OCI-LY7 (cell line): ENCODE measurements around the gene ADAM33. TPM values are rescaled to one million over a fixed set of nuclear protein-coding genes. Genes with fewer than 3 reads are reported as not detected.

Experiments
- BruUV-seq: library from RNA; stranded (reverse); fragments of 400-500 nt; replicated peaks from 2 replicates; lab custom pipeline; 2021; lab: Mats Ljungman, UMichigan
- CTCF ChIA-PET: fragments of 300-600 bp; sonication (Branson Sonifier 250); formaldehyde crosslinking; loops from one replicate; lab custom pipeline; 2022; ENCODE audit warnings: antibody characterized with exemption; ENCODE audit not compliant: unreplicated experiment; lab: Charles Lee
- POLR2A ChIA-PET: fragments of 300-600 bp; sonication (Branson Sonifier 250); formaldehyde crosslinking; loops from one replicate; lab custom pipeline; 2022; ENCODE audit warnings: antibody characterized with exemption; lab: Charles Lee
- DNase-seq: peaks from one replicate; pipeline ENCODE4 v3.0.0-alpha.2; 2015; ENCODE audit warnings: low spot score
- H2AFZ ChIP-seq: fragments of 200-600 bp; sonication (generic), shearing (Covaris generic); 2 replicates; pipeline ENCODE4 v1.6.1; 2014; ENCODE audit warnings: mild to moderate bottlenecking, antibody characterized with exemption, low read length, moderate library complexity
- H3K27ac ChIP-seq: fragments of 200-600 bp; sonication (generic); 2 replicates; pipeline ENCODE4 v1.5.1; 2014; ENCODE audit warnings: mixed run types, low read depth, mild to moderate bottlenecking, moderate library complexity, low read length, inconsistent platforms; ENCODE audit not compliant: poor library complexity, severe bottlenecking
- H3K36me3 ChIP-seq: fragments of 200-600 bp; sonication (generic); 2 replicates; pipeline ENCODE4 v1.6.1; 2014; ENCODE audit warnings: mild to moderate bottlenecking, antibody characterized with exemption, low read length, moderate library complexity, mixed read lengths; ENCODE audit not compliant: insufficient read depth
- H3K4me1 ChIP-seq: fragments of 200-600 bp; sonication (generic); 2 replicates; pipeline ENCODE4 v1.5.1; 2014; ENCODE audit warnings: mild to moderate bottlenecking, low read length; ENCODE audit not compliant: insufficient read depth, poor library complexity, severe bottlenecking
- H3K4me2 ChIP-seq: fragments of 200-600 bp; sonication (generic); 2 replicates; pipeline ENCODE4 v1.6.1; 2014; ENCODE audit warnings: mild to moderate bottlenecking, low read length
- H3K4me3 ChIP-seq: fragments of 200-600 bp; sonication (generic); 2 replicates; pipeline ENCODE4 v1.5.1; 2014; ENCODE audit warnings: mild to moderate bottlenecking, low read depth, low read length; ENCODE audit not compliant: poor library complexity, severe bottlenecking
- H3K79me2 ChIP-seq: fragments of 200-600 bp; sonication (generic); 2 replicates; pipeline ENCODE4 v1.6.1; 2016; ENCODE audit warnings: low read depth, mild to moderate bottlenecking, low read length, moderate library complexity, mixed read lengths; ENCODE audit not compliant: insufficient read depth
- H3K9me2 ChIP-seq: fragments of 200-600 bp; sonication (generic); 2 replicates; pipeline ENCODE4 v1.6.1; 2016; ENCODE audit warnings: mild to moderate bottlenecking, low read length, mixed read lengths; ENCODE audit not compliant: insufficient read depth
- H3K9me3 ChIP-seq: fragments of 200-600 bp; sonication (generic); 2 replicates; pipeline ENCODE4 v1.6.1; 2014; ENCODE audit warnings: mild to moderate bottlenecking, mixed run types, low read length, mixed read lengths
- H4K20me1 ChIP-seq: fragments of 200-600 bp; sonication (generic); 2 replicates; pipeline ENCODE4 v1.6.1; 2014; ENCODE audit warnings: mild to moderate bottlenecking, antibody characterized with exemption, low read length, moderate library complexity, mixed read lengths; ENCODE audit not compliant: insufficient read depth
- EZH2phosphoT487 ChIP-seq: fragments of 200-600 bp; sonication (generic); IDR thresholded peaks from 2 replicates; pipeline ENCODE4 v1.6.1; 2018; ENCODE audit warnings: low read depth, borderline replicate concordance, mild to moderate bottlenecking, mixed run types, antibody characterized with exemption, low read length, moderate library complexity, mixed read lengths
- intact Hi-C: fragments of 100-400 bp; cut with micrococcal nuclease; formaldehyde crosslinking; loops from one replicate; pipeline ENCODE4 v1.10.0; 2022; ENCODE audit not compliant: unreplicated experiment
- total RNA-seq, 2 experiments: library from RNA; depleted of rRNA in 1 of 2; stranded (reverse); fragments of >200 nt in 1 of 2; shearing (Covaris generic) in 1 of 2; gene quantifications; 2 replicates each; pipeline ENCODE4 v1.2.3, GENCODE V29; 2014 to 2022
- TF ChIP-seq, protein P1 (sequence below): fragments of 200-600 bp; sonication (generic); conservative IDR thresholded peaks from 2 replicates; pipeline ENCODE4 v1.5.1; 2014; ENCODE audit warnings: mild to moderate bottlenecking, antibody characterized with exemption, low read length, moderate library complexity, mixed read lengths

Gene ADAM33
- total RNA-seq, 2 experiments from 2014 or later, result not detected

- H3K79me2 ChIP-seq, result no peaks in the 10 kb centered on the region
- ChIA-PET CTCF (no interaction called here), POLR2A (no interaction called here)
- no peak overlapping the region for H2AFZ ChIP-seq
- H3K4me1 ChIP-seq, result no peaks in the 10 kb centered on the region
- TF ChIP-seq, protein P1, sequence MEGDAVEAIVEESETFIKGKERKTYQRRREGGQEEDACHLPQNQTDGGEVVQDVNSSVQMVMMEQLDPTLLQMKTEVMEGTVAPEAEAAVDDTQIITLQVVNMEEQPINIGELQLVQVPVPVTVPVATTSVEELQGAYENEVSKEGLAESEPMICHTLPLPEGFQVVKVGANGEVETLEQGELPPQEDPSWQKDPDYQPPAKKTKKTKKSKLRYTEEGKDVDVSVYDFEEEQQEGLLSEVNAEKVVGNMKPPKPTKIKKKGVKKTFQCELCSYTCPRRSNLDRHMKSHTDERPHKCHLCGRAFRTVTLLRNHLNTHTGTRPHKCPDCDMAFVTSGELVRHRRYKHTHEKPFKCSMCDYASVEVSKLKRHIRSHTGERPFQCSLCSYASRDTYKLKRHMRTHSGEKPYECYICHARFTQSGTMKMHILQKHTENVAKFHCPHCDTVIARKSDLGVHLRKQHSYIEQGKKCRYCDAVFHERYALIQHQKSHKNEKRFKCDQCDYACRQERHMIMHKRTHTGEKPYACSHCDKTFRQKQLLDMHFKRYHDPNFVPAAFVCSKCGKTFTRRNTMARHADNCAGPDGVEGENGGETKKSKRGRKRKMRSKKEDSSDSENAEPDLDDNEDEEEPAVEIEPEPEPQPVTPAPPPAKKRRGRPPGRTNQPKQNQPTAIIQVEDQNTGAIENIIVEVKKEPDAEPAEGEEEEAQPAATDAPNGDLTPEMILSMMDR, result no peak
- TF ChIP-seq EZH2phosphoT487, result no peak
- no peak overlapping the region for H3K4me2 ChIP-seq
- H4K20me1 ChIP-seq, result no peaks in the 10 kb centered on the region
- no peak overlapping the region for H3K4me3 ChIP-seq
- BruUV-seq, result no TSS peak
- H3K36me3 ChIP-seq, result no peaks in the 10 kb centered on the region
- H3K27ac ChIP-seq, result no peak overlapping the region
- intact Hi-C loops, result no loop called here
- DNase-seq, result no peak
- H3K9me2 ChIP-seq, result no peaks in the 10 kb centered on the region
- no peaks in the 10 kb centered on the region for H3K9me3 ChIP-seq
These were observed 10.1 kb upstream of the ADAM33 start for GRCh38 chr20:3691897-3692296.

DNA sequence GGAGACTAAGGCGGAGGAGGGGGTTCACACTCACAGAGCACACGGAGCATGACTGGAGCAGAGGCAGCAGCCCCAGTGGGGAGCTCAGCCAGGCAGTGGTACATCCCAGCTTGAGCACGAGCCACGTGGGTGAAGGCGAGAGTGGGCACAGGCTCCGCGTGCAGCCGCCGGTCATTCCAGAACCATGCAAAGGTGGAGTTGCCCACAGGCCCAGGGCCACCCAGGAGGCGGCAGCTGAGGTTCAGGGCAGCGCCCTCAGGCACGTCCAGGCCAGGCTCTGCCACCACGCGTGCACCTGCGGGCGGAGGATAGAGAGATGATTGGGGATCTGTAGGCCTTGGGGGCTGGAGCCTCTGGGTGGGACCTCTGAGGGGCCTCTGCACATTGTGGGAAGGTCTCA, 9.5 kb upstream of the ADAM33 start:
- intact Hi-C loops, result no loop called here
- no peaks in the 10 kb centered on the region for H3K36me3 ChIP-seq
- no peaks in the 10 kb centered on the region for H3K79me2 ChIP-seq
- POLR2A ChIA-PET, result no interaction called here
- no TSS peak for BruUV-seq
- TF ChIP-seq, protein P1, result no peak
- TF ChIP-seq EZH2phosphoT487, result no peak
- no peaks in the 10 kb centered on the region for H4K20me1 ChIP-seq
- no peaks in the 10 kb centered on the region for H3K9me2 ChIP-seq
- CTCF ChIA-PET, result no interaction called here
- DNase-seq, result no peak
- H2AFZ ChIP-seq, result no peak overlapping the region
- no peak overlapping the region for H3K4me2 ChIP-seq
- no peak overlapping the region for H3K27ac ChIP-seq
- H3K9me3 ChIP-seq, result no peaks in the 10 kb centered on the region
- H3K4me1 ChIP-seq, result no peaks in the 10 kb centered on the region
- H3K4me3 ChIP-seq, result no peak overlapping the region

DNA sequence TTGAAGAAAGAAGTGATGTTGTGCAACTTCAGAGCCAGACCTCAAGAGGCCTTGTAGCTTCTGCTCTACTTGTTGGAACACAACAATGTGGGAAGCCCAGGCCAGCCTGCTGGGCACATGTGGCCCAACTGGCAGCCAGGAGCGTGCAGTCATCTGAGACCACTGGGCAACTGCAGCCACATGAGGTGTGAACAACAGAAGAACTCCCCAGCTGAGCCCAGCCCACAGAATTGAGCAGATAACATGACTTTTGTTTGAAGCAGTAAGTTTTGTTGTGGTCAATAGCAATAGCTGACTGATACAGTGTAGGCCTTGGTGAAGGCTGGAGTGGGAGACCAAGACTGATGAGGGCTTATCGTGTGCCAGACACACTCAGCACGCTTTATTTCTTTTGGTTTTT, 8.6 kb upstream of the ADAM33 start:
- intact Hi-C loops, result no loop called here
- no peaks in the 10 kb centered on the region for H3K36me3 ChIP-seq
- BruUV-seq, result no TSS peak
- TF ChIP-seq EZH2phosphoT487, result no peak
- TF ChIP-seq, protein P1, result no peak
- H3K4me2 ChIP-seq, result no peak overlapping the region
- H3K4me3 ChIP-seq, result no peak overlapping the region
- H2AFZ ChIP-seq, result no peak overlapping the region
- H3K79me2 ChIP-seq, result no peaks in the 10 kb centered on the region
- ChIA-PET POLR2A (no interaction called here), CTCF (no interaction called here)
- no peaks in the 10 kb centered on the region for H4K20me1 ChIP-seq
- no peaks in the 10 kb centered on the region for H3K9me2 ChIP-seq
- DNase-seq, result no peak
- H3K9me3 ChIP-seq, result no peaks in the 10 kb centered on the region
- no peaks in the 10 kb centered on the region for H3K4me1 ChIP-seq
- H3K27ac ChIP-seq, result no peak overlapping the region
